ENCODE data around the gene LTBP2. TPM values are rescaled to one million over a fixed set of nuclear protein-coding genes. Genes with fewer than 3 reads are reported as not detected.

Gene LTBP2
- total RNA-seq, 1 donor from 2014 or later, result 39.5 TPM

DNA sequence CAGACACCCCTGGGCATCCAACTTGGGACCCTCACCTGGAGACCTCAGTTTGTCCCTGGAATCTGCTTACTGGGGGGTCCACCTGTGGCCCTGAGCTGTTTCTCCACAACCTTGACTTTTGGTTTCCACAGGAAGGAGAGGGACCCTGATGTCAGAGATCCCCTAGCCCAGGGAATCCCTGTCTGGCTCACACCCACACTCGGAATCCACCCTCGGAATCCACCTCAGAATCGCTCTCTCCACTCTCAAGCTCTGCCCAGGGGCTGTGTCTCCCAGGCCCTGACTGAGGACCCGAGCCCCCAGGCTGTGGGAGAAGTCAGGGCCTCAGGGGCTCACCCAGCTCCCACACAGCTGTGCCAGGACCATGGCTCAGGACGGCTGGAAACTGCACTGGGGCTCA, 17.4 kb downstream of the LTBP2 start:
- ATAC-seq, result no peak
- DNase-seq, result no peak
- TF ChIP-seq, protein P1, sequence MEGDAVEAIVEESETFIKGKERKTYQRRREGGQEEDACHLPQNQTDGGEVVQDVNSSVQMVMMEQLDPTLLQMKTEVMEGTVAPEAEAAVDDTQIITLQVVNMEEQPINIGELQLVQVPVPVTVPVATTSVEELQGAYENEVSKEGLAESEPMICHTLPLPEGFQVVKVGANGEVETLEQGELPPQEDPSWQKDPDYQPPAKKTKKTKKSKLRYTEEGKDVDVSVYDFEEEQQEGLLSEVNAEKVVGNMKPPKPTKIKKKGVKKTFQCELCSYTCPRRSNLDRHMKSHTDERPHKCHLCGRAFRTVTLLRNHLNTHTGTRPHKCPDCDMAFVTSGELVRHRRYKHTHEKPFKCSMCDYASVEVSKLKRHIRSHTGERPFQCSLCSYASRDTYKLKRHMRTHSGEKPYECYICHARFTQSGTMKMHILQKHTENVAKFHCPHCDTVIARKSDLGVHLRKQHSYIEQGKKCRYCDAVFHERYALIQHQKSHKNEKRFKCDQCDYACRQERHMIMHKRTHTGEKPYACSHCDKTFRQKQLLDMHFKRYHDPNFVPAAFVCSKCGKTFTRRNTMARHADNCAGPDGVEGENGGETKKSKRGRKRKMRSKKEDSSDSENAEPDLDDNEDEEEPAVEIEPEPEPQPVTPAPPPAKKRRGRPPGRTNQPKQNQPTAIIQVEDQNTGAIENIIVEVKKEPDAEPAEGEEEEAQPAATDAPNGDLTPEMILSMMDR (IDR thresholded peaks at IDR 0.05), result no peak
- H3K9me3 ChIP-seq, result no peaks in the 10 kb centered on the region
- H3K27me3 ChIP-seq (ENCODE audit: low read depth), result no peaks in the 10 kb centered on the region
- no peaks in the 10 kb centered on the region for H3K36me3 ChIP-seq
- intact Hi-C loops (cut with DNase I), result no loop called here
- peaks cover 82% of the 10 kb centered on the region for H3K4me1 ChIP-seq
- peak overlapping the region; percentile 62 for H3K27ac ChIP-seq
- no peak overlapping the region for H3K4me3 ChIP-seq

DNA sequence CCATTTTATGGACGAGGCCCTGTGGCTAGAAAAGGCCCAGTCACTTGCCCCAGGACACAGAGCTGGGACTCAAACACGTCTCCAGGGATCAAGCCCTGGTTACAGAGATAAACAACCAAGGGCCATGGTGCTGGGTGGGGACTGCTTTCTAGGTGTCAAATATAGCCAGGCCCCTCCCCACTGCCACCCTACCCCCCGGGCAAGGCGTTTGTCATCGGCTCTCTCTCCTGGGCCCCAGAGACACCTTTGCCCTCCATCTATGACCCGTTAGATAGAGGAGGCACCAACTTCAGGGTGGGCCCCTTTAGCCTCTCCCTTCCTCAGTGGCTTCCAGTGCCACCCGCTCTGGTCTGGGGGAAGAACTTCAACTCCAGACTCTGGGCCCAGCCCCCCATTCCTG, 18.0 kb downstream of the LTBP2 start:
- Histone ChIP-seq H3K9me3 (no peaks in the 10 kb centered on the region), H3K27me3 (ENCODE audit: low read depth) (no peaks in the 10 kb centered on the region), H3K4me3 (no peak overlapping the region), H3K27ac (peak overlapping the region; percentile 62), H3K4me1 (peaks cover 76% of the 10 kb centered on the region), H3K36me3 (no peaks in the 10 kb centered on the region)
- intact Hi-C loops (cut with DNase I), result no loop called here
- no peak for DNase-seq
- TF ChIP-seq, protein P1 (IDR thresholded peaks at IDR 0.05), result no peak
- ATAC-seq, result no peak

DNA sequence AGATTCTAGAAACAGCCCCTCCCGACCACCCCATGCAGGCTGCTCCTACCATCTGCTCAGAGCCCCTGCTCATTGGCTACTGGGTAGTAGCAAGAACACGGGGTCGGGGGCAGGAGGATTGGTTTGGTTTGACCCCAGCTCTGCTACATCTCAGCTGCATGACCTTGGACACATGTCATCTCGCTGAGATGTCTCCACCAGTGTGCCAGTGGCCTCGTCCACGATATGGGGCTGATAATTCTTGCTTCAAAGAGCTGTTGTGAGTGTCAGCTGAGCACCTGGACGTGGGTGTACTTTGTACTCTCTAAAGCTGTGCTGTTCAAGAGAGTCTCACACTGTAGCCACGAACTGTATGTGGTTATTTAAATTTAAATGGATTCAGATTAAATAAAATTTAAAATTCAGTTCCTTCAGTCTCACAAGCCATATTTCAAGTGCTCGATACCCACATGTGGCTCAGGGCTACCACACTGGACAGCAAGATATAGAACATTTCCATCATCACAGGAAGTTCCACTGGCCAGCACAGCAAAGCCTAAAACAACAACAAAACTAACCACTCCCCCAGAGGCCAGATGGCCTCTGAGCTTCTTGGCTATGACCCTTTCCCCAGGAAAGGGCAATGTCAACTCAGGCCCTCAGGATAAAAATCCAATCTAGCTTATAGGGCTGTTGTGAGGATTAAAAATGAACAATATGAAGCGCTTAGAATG, 18.6 kb downstream of the LTBP2 start:
- DNase-seq (no peak), ATAC-seq (no peak)
- Histone ChIP-seq H3K27ac (peak overlapping the region; percentile 62), H3K4me1 (peaks cover 69% of the 10 kb centered on the region), H3K36me3 (no peaks in the 10 kb centered on the region), H3K27me3 (ENCODE audit: low read depth) (no peaks in the 10 kb centered on the region), H3K4me3 (no peak overlapping the region), H3K9me3 (no peaks in the 10 kb centered on the region)
- TF ChIP-seq, protein P1 (IDR thresholded peaks at IDR 0.05), result no peak
- intact Hi-C loops (cut with DNase I), result no loop called here

DNA sequence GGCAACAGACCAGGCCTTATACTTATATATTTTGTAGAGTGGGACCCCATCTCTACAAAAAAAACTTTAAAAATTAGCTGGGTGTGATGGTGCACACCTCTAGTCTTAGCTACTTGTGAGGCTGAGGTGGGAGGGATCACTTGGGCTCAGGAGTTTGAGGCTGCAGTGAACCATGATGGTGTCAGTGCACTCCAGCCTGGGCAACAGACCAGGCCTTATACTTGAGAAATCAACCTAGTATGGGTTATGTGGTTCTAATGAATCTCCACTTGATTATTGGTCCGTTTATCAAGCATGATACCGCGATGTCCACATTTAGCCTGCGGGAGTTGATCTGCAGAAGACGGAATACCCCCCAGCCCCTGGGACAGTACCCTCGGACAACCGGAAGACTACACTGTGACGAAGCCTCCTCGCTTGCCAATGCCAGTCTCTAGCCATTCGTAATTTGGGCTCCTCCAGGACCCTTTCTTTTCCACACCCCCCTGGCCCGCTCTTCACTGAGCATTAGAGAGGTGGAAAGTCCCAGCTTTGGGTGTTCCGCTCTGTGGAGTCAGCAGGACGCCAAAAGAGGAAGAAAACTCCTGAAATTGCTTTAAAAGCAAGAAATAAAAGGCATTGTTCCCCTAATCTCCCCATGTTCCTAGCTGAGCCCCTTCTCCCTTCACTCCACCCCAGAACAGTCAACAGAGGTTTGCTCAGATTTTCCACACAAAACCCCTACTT, 19.4 kb downstream of the LTBP2 start:
- Histone ChIP-seq H3K9me3 (no peaks in the 10 kb centered on the region), H3K36me3 (no peaks in the 10 kb centered on the region), H3K27me3 (ENCODE audit: low read depth) (no peaks in the 10 kb centered on the region), H3K27ac (peak overlapping the region; percentile 62), H3K4me3 (no peak overlapping the region), H3K4me1 (peaks cover 67% of the 10 kb centered on the region)
- DNase-seq (no peak), ATAC-seq (no peak)
- TF ChIP-seq, protein P1 (IDR thresholded peaks at IDR 0.05), result no peak
- intact Hi-C loops (cut with DNase I), result no loop called here

DNA sequence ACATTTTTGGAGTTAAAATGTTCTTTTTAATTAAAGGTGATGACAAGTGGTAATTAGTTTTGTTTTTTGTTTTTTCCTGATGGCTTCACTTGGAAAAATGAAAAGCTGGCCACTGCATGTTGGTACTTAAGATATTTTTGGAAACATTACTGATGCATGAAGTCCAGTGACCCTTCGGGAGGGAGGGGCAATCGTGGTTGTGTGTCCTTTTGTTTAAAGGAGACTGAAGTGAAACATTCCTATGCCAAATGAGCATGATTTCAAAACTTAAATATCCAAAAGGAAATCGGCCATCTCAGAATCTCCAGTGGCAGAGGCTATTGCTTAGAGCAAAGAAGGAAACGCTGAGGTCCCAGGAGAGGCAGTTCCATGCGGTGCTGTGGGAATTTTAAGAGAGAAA, 20.1 kb downstream of the LTBP2 start:
- H3K4me1 ChIP-seq, result peaks cover 59% of the 10 kb centered on the region
- no peak for ATAC-seq
- TF ChIP-seq, protein P1 (IDR thresholded peaks at IDR 0.05), result no peak

More for the DNA sequence above, 20.1 kb downstream of the LTBP2 start:
- peak overlapping the region; percentile 20 for H3K27ac ChIP-seq
- no peak overlapping the region for H3K4me3 ChIP-seq
- no peaks in the 10 kb centered on the region for H3K36me3 ChIP-seq
- intact Hi-C loops (cut with DNase I), result no loop called here
- no peaks in the 10 kb centered on the region for H3K27me3 ChIP-seq (ENCODE audit: low read depth)
- no peak for DNase-seq
- no peaks in the 10 kb centered on the region for H3K9me3 ChIP-seq

Measured in lower lobe of right lung (tissue), 2 donors.